CD4-positive, alpha-beta T cell (primary cell): ENCODE measurements around the gene C2CD4C. TPM values are rescaled to one million over a fixed set of nuclear protein-coding genes. Genes with fewer than 3 reads are reported as not detected.

Source experiments
- ATAC-seq: fragments of 200-7000 bp; cut with Tn5 transposase; one replicate; pipeline ENCODE4 v1.10.0; 2022; ENCODE audit warnings: mild to moderate bottlenecking; ENCODE audit not compliant: poor library complexity
- CTCF ChIA-PET: fragments of 350-600 bp; sonication (Branson Sonifier 250); formaldehyde crosslinking; loops from one replicate; lab custom pipeline; 2021; ENCODE audit warnings: antibody characterized with exemption, inconsistent platforms; lab: Charles Lee
- POLR2A ChIA-PET: fragments of 350-600 bp; sonication (Branson Sonifier 250); formaldehyde crosslinking; loops from one replicate; lab custom pipeline; 2021; ENCODE audit warnings: antibody characterized with exemption, inconsistent platforms; lab: Charles Lee
- DNase-seq, 14 experiments: peaks; one replicate each; pipeline ENCODE4 v3.0.0-alpha.2; 2013 to 2020; ENCODE audit warnings: mixed read lengths in 2 of 14
- H3K27ac ChIP-seq, 2 donors: one replicate each; pipeline versions ENCODE4 v1.5.1 to v1.7.0; 2013; ENCODE audit warnings: low read length in 2 of 2, low read depth in 1 of 2, mild to moderate bottlenecking in 1 of 2
- H3K27me3 ChIP-seq, 2 experiments: 1 replicate in 1 of 2; 2 replicates in 1 of 2; pipeline versions ENCODE4 v1.6.1 to v1.7.0; 2013; ENCODE audit warnings: low read length in 2 of 2, control low read depth in 1 of 2, mild to moderate bottlenecking in 1 of 2, moderate library complexity in 1 of 2; ENCODE audit not compliant: insufficient read depth in 2 of 2, control insufficient read depth in 1 of 2
- H3K36me3 ChIP-seq: one replicate; pipeline ENCODE4 v1.6.1; 2013; ENCODE audit warnings: low read length, control low read depth; ENCODE audit not compliant: insufficient read depth
- H3K4me1 ChIP-seq: one replicate; pipeline ENCODE4 v1.6.1; 2013; ENCODE audit warnings: low read length, control low read depth; ENCODE audit not compliant: insufficient read depth
- H3K4me3 ChIP-seq: one replicate; pipeline ENCODE4 v1.5.1; 2013; ENCODE audit warnings: mild to moderate bottlenecking, low read length, moderate library complexity
- H3K9me3 ChIP-seq, 2 experiments: 1 replicate in 1 of 2; 2 replicates in 1 of 2; pipeline versions ENCODE4 v1.6.1 to v1.7.0; 2013; ENCODE audit warnings: low read length in 2 of 2, mild to moderate bottlenecking in 2 of 2, control low read depth in 1 of 2, moderate library complexity in 1 of 2; ENCODE audit not compliant: control insufficient read depth in 1 of 2, insufficient read depth in 1 of 2
- H3K27ac Mint-ChIP-seq: one replicate; pipeline ENCODE4 v1.8.0; 2020; ENCODE audit warnings: mixed read lengths
- H3K27me3 Mint-ChIP-seq: one replicate; pipeline ENCODE4 v1.8.0; 2021; ENCODE audit warnings: mixed read lengths
- H3K36me3 Mint-ChIP-seq: one replicate; pipeline ENCODE4 v1.8.0; 2021; ENCODE audit warnings: low read depth, mixed read lengths
- H3K4me1 Mint-ChIP-seq: one replicate; pipeline ENCODE4 v1.8.0; 2021; ENCODE audit warnings: low read depth, mixed read lengths
- H3K4me3 Mint-ChIP-seq: one replicate; pipeline ENCODE4 v1.8.0; 2020; ENCODE audit warnings: mild to moderate bottlenecking, mixed read lengths
- H3K9me3 Mint-ChIP-seq: one replicate; pipeline ENCODE4 v1.8.0; 2020; ENCODE audit warnings: mixed read lengths
- intact Hi-C, 2 experiments: fragments of 100-400 bp; cut with DNase I in 1 of 2; cut with micrococcal nuclease in 1 of 2; formaldehyde crosslinking; loops; one replicate each; pipeline versions ENCODE4 v1.15.1 to v1.9.0; 2023 to 2025; cut with DNase I, micrococcal nuclease
- total RNA-seq, 174 experiments: library from RNA in 2 of 174; stranded (reverse) in 2 of 174; gene quantifications; one replicate each; pipeline ENCODE4 v1.2.3 and lab custom pipeline; 2021 to 2026
- TF ChIP-seq, protein P1 (sequence below): fragments of 200-600 bp; IDR thresholded peaks from one replicate; pipeline ENCODE4 v1.8.0; 2022; ENCODE audit warnings: antibody characterized with exemption, mild to moderate bottlenecking

Gene C2CD4C
- total RNA-seq, 2 experiments from 2014 or later: not detected

DNA sequence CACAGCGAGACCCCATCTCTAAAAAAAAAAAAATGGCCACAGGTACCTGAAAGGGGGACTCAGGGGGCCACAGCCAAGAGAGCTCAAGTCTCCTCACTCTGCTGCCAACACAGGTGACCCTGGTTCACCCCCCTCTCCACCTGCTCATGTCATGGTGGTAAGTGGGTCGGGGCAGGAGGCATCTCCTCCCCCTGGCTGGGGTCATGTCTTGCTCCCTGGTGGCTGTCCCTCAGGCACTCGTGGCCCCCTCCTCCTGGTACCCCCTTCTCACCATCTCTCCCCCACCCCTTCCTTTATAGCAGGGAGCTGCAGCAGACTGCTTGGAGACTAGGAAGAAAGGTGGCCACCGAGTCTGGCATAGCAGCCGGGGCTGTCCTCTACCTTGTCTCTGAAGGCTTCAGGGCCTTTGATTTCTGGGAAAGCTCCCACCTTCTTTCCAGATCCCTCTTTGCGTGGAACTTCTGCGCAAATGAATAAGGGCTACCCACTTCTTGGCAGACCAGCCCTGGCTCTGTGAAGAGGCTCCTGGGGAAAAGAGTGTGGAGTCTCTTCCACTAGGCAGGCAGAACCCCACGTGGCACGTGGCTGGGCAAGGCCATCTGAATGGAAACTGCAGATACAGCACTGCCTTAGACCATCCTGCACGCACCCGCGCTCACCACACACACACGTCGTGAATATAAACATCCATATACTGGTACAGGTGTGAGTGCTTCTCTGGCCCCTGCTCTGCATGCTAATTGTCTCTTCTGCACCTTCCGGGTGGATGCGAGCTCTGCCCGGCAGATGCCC, 44.3 kb downstream of the C2CD4C start:
- CTCF ChIA-PET: no interaction called here
- Mint-ChIP-seq H3K4me1 (no peaks in the 10 kb centered on the region), H3K4me3 (no peak overlapping the region), H3K9me3 (no peaks in the 10 kb centered on the region), H3K36me3 (no peaks in the 10 kb centered on the region), H3K27me3 (peaks cover 41% of the 10 kb centered on the region), H3K27ac (no peak overlapping the region)
- TF ChIP-seq, protein P1, sequence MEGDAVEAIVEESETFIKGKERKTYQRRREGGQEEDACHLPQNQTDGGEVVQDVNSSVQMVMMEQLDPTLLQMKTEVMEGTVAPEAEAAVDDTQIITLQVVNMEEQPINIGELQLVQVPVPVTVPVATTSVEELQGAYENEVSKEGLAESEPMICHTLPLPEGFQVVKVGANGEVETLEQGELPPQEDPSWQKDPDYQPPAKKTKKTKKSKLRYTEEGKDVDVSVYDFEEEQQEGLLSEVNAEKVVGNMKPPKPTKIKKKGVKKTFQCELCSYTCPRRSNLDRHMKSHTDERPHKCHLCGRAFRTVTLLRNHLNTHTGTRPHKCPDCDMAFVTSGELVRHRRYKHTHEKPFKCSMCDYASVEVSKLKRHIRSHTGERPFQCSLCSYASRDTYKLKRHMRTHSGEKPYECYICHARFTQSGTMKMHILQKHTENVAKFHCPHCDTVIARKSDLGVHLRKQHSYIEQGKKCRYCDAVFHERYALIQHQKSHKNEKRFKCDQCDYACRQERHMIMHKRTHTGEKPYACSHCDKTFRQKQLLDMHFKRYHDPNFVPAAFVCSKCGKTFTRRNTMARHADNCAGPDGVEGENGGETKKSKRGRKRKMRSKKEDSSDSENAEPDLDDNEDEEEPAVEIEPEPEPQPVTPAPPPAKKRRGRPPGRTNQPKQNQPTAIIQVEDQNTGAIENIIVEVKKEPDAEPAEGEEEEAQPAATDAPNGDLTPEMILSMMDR: no peak
- ATAC-seq (no peak), DNase-seq (no peak)
- POLR2A ChIA-PET: no interaction called here
- Histone ChIP-seq H3K4me3 (no peak overlapping the region), H3K4me1 (no peaks in the 10 kb centered on the region), H3K27ac (no peak overlapping the region), H3K36me3 (no peaks in the 10 kb centered on the region), H3K9me3 (peaks cover 0 to 6% of the 10 kb centered on the region in 2 experiments), H3K27me3 (peaks cover 4 to 5% of the 10 kb centered on the region in 2 experiments)
- intact Hi-C loops: no loop called here

DNA sequence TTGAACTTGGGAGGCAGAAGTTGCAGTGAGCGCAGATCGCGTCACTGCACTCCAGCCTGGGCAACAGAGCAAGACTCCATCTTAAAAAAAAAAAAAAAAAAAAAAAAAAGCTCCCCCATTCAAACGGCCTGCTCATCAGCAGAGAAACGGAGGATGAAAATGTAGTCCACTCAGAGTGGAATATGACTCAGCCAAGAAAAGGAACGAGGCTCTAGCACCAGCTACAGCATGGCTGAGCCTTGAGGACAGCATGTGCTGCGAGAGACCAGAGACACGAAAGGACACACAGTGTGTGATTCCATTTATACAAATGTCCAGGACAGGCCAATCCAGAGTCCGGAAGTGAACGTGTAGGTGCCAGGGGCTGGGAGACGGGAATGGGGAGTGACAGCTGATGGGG, 46.3 kb downstream of the C2CD4C start:
- Histone ChIP-seq H3K36me3 (no peaks in the 10 kb centered on the region), H3K27ac (no peak overlapping the region), H3K27me3 (peaks cover 4 to 10% of the 10 kb centered on the region in 2 experiments), H3K9me3 (peaks cover 0 to 2% of the 10 kb centered on the region in 2 experiments), H3K4me3 (no peak overlapping the region), H3K4me1 (no peaks in the 10 kb centered on the region)
- H3K36me3 Mint-ChIP-seq: no peaks in the 10 kb centered on the region
- ATAC-seq (no peak), DNase-seq (no peak)
- POLR2A ChIA-PET: no interaction called here
- no peak overlapping the region for H3K4me3 Mint-ChIP-seq
- TF ChIP-seq, protein P1: no peak
- peaks cover 34% of the 10 kb centered on the region for H3K27me3 Mint-ChIP-seq
- no peaks in the 10 kb centered on the region for H3K4me1 Mint-ChIP-seq
- intact Hi-C loops: no loop called here
- no peak overlapping the region for H3K27ac Mint-ChIP-seq
- H3K9me3 Mint-ChIP-seq: no peaks in the 10 kb centered on the region
- CTCF ChIA-PET: no interaction called here

DNA sequence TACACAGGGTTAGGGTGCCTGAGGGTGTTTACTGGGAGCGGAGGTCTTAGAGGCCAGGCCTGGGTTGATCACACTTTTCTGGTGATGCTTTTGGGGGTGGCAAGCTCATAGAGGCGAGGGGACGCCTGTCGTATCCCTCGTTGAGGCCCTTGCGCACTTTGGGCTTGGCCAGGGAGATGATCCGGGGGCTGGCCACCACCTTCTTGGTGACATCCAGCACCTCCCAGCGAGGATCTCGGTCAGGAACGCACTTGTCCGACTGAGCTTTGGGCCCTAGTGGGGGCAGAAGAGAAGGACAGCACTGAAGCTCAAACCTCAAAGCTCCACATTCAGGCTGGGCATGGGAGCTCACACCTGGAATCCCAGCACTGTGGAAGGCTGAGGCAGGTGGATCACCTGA, 46.8 kb downstream of the C2CD4C start:
- no peaks in the 10 kb centered on the region for H3K4me1 Mint-ChIP-seq
- H3K27me3 ChIP-seq: peaks cover 4 to 10% of the 10 kb centered on the region in 2 experiments
- no peaks in the 10 kb centered on the region for H3K9me3 Mint-ChIP-seq
- POLR2A ChIA-PET: no interaction called here
- ATAC-seq (no peak), DNase-seq (no peak)
- CTCF ChIA-PET: no interaction called here
- H3K27me3 Mint-ChIP-seq: peaks cover 34% of the 10 kb centered on the region
- intact Hi-C loops: no loop called here
- H3K4me1 ChIP-seq: no peaks in the 10 kb centered on the region
- H3K4me3 ChIP-seq: no peak overlapping the region
- no peak overlapping the region for H3K27ac Mint-ChIP-seq
- H3K9me3 ChIP-seq: no peaks in the 10 kb centered on the region
- TF ChIP-seq, protein P1: no peak
- H3K27ac ChIP-seq: no peak overlapping the region
- H3K4me3 Mint-ChIP-seq: no peak overlapping the region
- no peaks in the 10 kb centered on the region for H3K36me3 ChIP-seq
- no peaks in the 10 kb centered on the region for H3K36me3 Mint-ChIP-seq
